Endothelial cell of umbilical vein (primary cell): ENCODE measurements around the gene ONECUT2. TPM values are rescaled to one million over a fixed set of nuclear protein-coding genes. Genes with fewer than 3 reads are reported as not detected.

Source experiments
- BruUV-seq: library from RNA; stranded (reverse); fragments of 400-500 nt; replicated peaks from 2 replicates; lab custom pipeline; 2021; lab: Mats Ljungman, UMichigan
- CTCF ChIA-PET: fragments of 300-600, 350-600 bp; sonication (Branson Sonifier 250); formaldehyde crosslinking; loops from one replicate; lab custom pipeline; 2021; ENCODE audit warnings: antibody characterized with exemption, inconsistent platforms; lab: Charles Lee
- POLR2A ChIA-PET: fragments of 300-600, 350-600 bp; sonication (Branson Sonifier 250); formaldehyde crosslinking; loops from one replicate; lab custom pipeline; 2021; ENCODE audit warnings: antibody characterized with exemption, inconsistent platforms; lab: Charles Lee
- DNase-seq: peaks from one replicate; pipeline ENCODE4 v3.0.0-alpha.2; 2011; ENCODE audit warnings: low read depth, low spot score
- FAIRE-seq: peaks from 2 replicates; lab custom pipeline; 2011; peaks lifted over from hg19 to GRCh38; lab: Jason Lieb, UNC
- H2AFZ ChIP-seq: 2 replicates; pipeline ENCODE4 v1.6.0; 2012; ENCODE audit warnings: low read depth, low read length, control low read depth, inconsistent platforms
- H3K27ac ChIP-seq: 2 replicates; pipeline ENCODE4 v1.5.1; 2011; ENCODE audit warnings: low read depth, mild to moderate bottlenecking, control low read depth, low read length, moderate library complexity; ENCODE audit not compliant: insufficient read depth
- H3K27me3 ChIP-seq, 2 experiments: 2 replicates each; pipeline versions ENCODE4 v1.6.0 to v1.6.1; 2011; ENCODE audit warnings: low read length in 2 of 2, mixed read lengths in 1 of 2; ENCODE audit not compliant: control insufficient read depth in 2 of 2, insufficient read depth in 2 of 2
- H3K36me3 ChIP-seq, 2 experiments: 2 replicates in 1 of 2; 3 replicates in 1 of 2; pipeline ENCODE4 v1.5.1; 2011; ENCODE audit warnings: low read length in 2 of 2, mild to moderate bottlenecking in 1 of 2, moderate library complexity in 1 of 2; ENCODE audit not compliant: control insufficient read depth in 2 of 2, insufficient read depth in 2 of 2; ENCODE audit errors: extremely low read depth in 1 of 2
- H3K4me1 ChIP-seq: 3 replicates; pipeline ENCODE4 v1.5.1; 2011; ENCODE audit warnings: mild to moderate bottlenecking, low read length; ENCODE audit not compliant: control insufficient read depth, insufficient read depth; ENCODE audit errors: extremely low read depth
- H3K4me2 ChIP-seq: 2 replicates; pipeline ENCODE4 v1.6.1; 2011; ENCODE audit warnings: low read length, control low read depth, mixed read lengths; ENCODE audit not compliant: insufficient read depth
- H3K4me3 ChIP-seq, 3 experiments: fragments of 200-600 bp in 1 of 3; sonication (generic), shearing (Covaris generic) in 1 of 3; replicated peaks in 1 of 3; 2 replicates each; pipeline ENCODE4 v1.5.1; 2011 to 2016; ENCODE audit warnings: control low read depth in 3 of 3, low read length in 3 of 3, mild to moderate bottlenecking in 2 of 3, inconsistent platforms in 1 of 3, low read depth in 1 of 3, moderate library complexity in 1 of 3; ENCODE audit not compliant: insufficient read depth in 1 of 3
- H3K79me2 ChIP-seq: 2 replicates; pipeline ENCODE4 v1.6.0; 2012; ENCODE audit warnings: low read length, inconsistent platforms; ENCODE audit not compliant: control insufficient read depth, insufficient read depth
- H3K9ac ChIP-seq: replicated peaks from 2 replicates; pipeline ENCODE3; 2011; ENCODE audit warnings: low read length, control low read depth; ENCODE audit not compliant: insufficient read depth; ENCODE audit errors: extremely low read depth
- H3K9me1 ChIP-seq: replicated peaks from 3 replicates; pipeline ENCODE4 v1.6.0; 2011; ENCODE audit warnings: mild to moderate bottlenecking, low read length; ENCODE audit not compliant: control insufficient read depth, insufficient read depth; ENCODE audit errors: extremely low read depth
- H3K9me3 ChIP-seq: replicated peaks from 2 replicates; pipeline ENCODE4 v1.5.1; 2012; ENCODE audit warnings: low read length, inconsistent platforms; ENCODE audit not compliant: control insufficient read depth, insufficient read depth
- H4K20me1 ChIP-seq: replicated peaks from 2 replicates; pipeline ENCODE3; 2011; ENCODE audit warnings: mild to moderate bottlenecking, low read length; ENCODE audit not compliant: control insufficient read depth, insufficient read depth; ENCODE audit errors: extremely low read depth
- CTCF ChIP-seq, 2 donors: IDR thresholded peaks; 1 replicate in 1 of 2; 2 replicates in 1 of 2; pipeline ENCODE4 v1.5.1; 2011; ENCODE audit warnings: low read length in 2 of 2, mild to moderate bottlenecking in 2 of 2, moderate library complexity in 2 of 2, control low read depth in 1 of 2, inconsistent platforms in 1 of 2, low read depth in 1 of 2; ENCODE audit not compliant: insufficient read depth in 1 of 2; ENCODE audit errors: extremely low read depth in 1 of 2
- EZH2 ChIP-seq: IDR thresholded peaks from 2 replicates; pipeline ENCODE4 v1.6.1; 2012; ENCODE audit warnings: borderline replicate concordance, low read depth, mild to moderate bottlenecking, moderate library complexity, low read length, inconsistent platforms; ENCODE audit not compliant: severe bottlenecking
- FOS ChIP-seq: IDR thresholded peaks from 2 replicates; pipeline ENCODE4 v1.6.1; 2011; ENCODE audit warnings: mild to moderate bottlenecking, low read length, moderate library complexity, borderline replicate concordance; ENCODE audit not compliant: insufficient read depth
- GATA2 ChIP-seq: IDR thresholded peaks from 2 replicates; pipeline ENCODE4 v1.7.0; 2011; ENCODE audit warnings: low read depth, mild to moderate bottlenecking, moderate library complexity, mixed read lengths, low read length; ENCODE audit not compliant: insufficient read length, insufficient read depth
- JUN ChIP-seq: IDR thresholded peaks from 2 replicates; pipeline ENCODE4 v1.6.1; 2011; ENCODE audit warnings: borderline replicate concordance, low read depth; ENCODE audit not compliant: insufficient read length, insufficient read depth
- MAX ChIP-seq: IDR thresholded peaks from 2 replicates; pipeline ENCODE4 v1.6.1; 2011; ENCODE audit not compliant: insufficient read depth, insufficient read length
- MYC ChIP-seq: IDR thresholded peaks from one replicate; pipeline ENCODE4 v1.6.1; 2011; ENCODE audit warnings: mild to moderate bottlenecking, low read depth, low read length
- POLR2A ChIP-seq: IDR thresholded peaks from 2 replicates; pipeline ENCODE4 v1.6.1; 2012; ENCODE audit warnings: low read depth, mild to moderate bottlenecking, control low read depth, low read length
- POLR2AphosphoS5 ChIP-seq: IDR thresholded peaks from 2 replicates; pipeline ENCODE4 v1.6.1; 2012; ENCODE audit warnings: low read depth, mild to moderate bottlenecking, control low read depth, low read length, moderate library complexity; ENCODE audit not compliant: insufficient read depth
- dilution Hi-C: fragments of 300-500 bp; cut with MboI; formaldehyde crosslinking; loops from one replicate; pipeline ENCODE4 v1.15.0; 2019; ENCODE audit warnings: low sequenced_read_pairs; ENCODE audit not compliant: extremely low pct_ligation_motif_present
- intact Hi-C: fragments of 100-400 bp; cut with micrococcal nuclease; formaldehyde crosslinking; loops from one replicate; pipeline ENCODE4 v1.10.0; 2022
- polyA plus RNA-seq, 4 experiments: library from polyadenylated mRNA; depleted of rRNA in 3 of 4; stranded (reverse) in 3 of 4; unstranded in 1 of 4; fragments of >200 nt; gene quantifications; 2 replicates each; pipeline versions ENCODE4 v1.2.1 to v1.2.3, GENCODE V29; 2011 to 2012; ENCODE audit warnings: missing spikeins in 1 of 4
- total RNA-seq: library from RNA; stranded (reverse); gene quantifications from 2 replicates; pipeline ENCODE4 v1.2.3, GENCODE V29; 2021

The ONECUT2 gene
- total and polyA plus RNA-seq, 2 donors (not counting 3 experiments of a cell fraction or from before 2014, with no cell fraction given): 0.01 to 0.62 TPM

DNA sequence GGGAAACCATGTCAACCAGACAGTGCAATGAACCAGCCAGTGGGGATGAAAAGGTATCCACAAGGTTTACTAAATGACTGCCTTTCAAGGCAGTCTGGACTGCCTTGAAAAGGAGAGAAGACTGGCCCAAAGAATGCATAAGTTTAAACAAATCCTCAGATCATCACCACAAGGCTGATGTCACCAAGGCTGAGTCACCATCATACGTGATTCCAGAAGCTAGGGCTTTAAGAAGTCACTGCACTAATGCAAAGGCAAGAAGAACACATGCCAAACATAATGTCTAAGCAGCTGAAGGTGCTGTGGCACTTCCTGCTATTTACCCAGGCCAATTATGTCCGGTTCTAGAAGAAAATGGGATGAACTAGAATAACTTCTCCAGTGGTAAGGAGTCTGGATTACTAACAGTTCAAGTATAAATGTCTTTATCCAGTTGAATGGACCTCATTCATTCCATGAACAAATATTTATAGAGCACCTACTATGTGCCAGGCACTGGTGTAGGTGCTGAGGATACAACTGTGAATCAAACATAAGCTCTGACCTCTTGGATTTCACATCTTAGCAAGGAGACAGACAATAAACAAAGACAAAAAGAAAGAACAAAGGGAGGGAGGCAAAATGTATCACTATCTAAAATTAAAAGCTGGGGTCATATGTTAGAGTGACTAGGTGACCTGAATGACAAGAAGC, 37.6 kb upstream of the ONECUT2 start:
- Histone ChIP-seq H3K4me2 (no peak overlapping the region), H3K27me3 (no peaks in the 10 kb centered on the region), H3K9me1 (no peaks in the 10 kb centered on the region), H3K4me1 (no peaks in the 10 kb centered on the region), H3K4me3 (no peak overlapping the region), H3K9me3 (no peaks in the 10 kb centered on the region), H4K20me1 (no peaks in the 10 kb centered on the region), H3K79me2 (no peaks in the 10 kb centered on the region), H3K27ac (no peak overlapping the region), H2AFZ (no peak overlapping the region), H3K9ac (no peak overlapping the region), H3K36me3 (no peaks in the 10 kb centered on the region)
- POLR2A ChIA-PET: no interaction called here
- dilution Hi-C loops: no loop called here
- FAIRE-seq (no peak), DNase-seq (no peak)
- no peak for TF ChIP-seq POLR2AphosphoS5
- TF ChIP-seq CTCF (IDR thresholded peaks at IDR 0.05; ENCODE audit: extremely low read depth in 1 of 2, insufficient read depth in 1 of 2, low read depth in 1 of 2, low read length in 2 of 2): no peak
- no peak for TF ChIP-seq MYC
- TF ChIP-seq EZH2: no peak
- TF ChIP-seq JUN: no peak
- no peak for TF ChIP-seq FOS
- TF ChIP-seq MAX: no peak
- no peak for TF ChIP-seq GATA2
- TF ChIP-seq POLR2A: no peak
- intact Hi-C loops: no loop called here
- CTCF ChIA-PET: interaction anchor here (1.2 kb wide), 1 partner anchor 19 kb away, joined by 3 read pairs; no protein-coding TSS in a partner anchor
- no TSS peak for BruUV-seq
